IMR-90 (cell line): ENCODE data around the gene POU3F2. TPM values are rescaled to one million over a fixed set of nuclear protein-coding genes. Genes with fewer than 3 reads are reported as not detected.

Source experiments
- ATAC-seq: fragments of 200-7000 bp; cut with Tn5 transposase; 2 replicates; pipeline ENCODE4 v1.9.1; 2020; ENCODE audit warnings: low read depth, mild to moderate bottlenecking, moderate library complexity
- BruUV-seq: library from RNA; stranded (reverse); fragments of 400-500 nt; replicated peaks from 2 replicates; lab custom pipeline; 2021; lab: Mats Ljungman, UMichigan
- CTCF ChIA-PET: fragments of 300-600 bp; formaldehyde crosslinking; extraction: SDS; loops from one replicate; lab custom pipeline; 2021; ENCODE audit warnings: antibody characterized with exemption; lab: Yijun Ruan, JAX
- POLR2A ChIA-PET: fragments of 300-600 bp; sonication (Branson Sonifier 250); formaldehyde crosslinking; loops from one replicate; lab custom pipeline; 2022; ENCODE audit warnings: antibody characterized with exemption; ENCODE audit not compliant: unreplicated experiment; lab: Charles Lee
- DNase-seq: peaks from one replicate; pipeline ENCODE4 v3.0.0; 2013
- H2AFZ ChIP-seq: replicated peaks from 2 replicates; pipeline ENCODE3; 2013; ENCODE audit warnings: low read length, mild to moderate bottlenecking; ENCODE audit not compliant: poor library complexity
- H2AK5ac ChIP-seq: 2 replicates; pipeline ENCODE4 v1.6.1; 2013; ENCODE audit warnings: low read depth, low read length, inconsistent platforms
- H2AK9ac ChIP-seq: replicated peaks from 2 replicates; pipeline ENCODE3; 2013; ENCODE audit warnings: mild to moderate bottlenecking, low read depth, low read length, moderate library complexity; ENCODE audit not compliant: poor library complexity
- H2BK120ac ChIP-seq: 2 replicates; pipeline ENCODE4 v1.6.1; 2013; ENCODE audit warnings: low read depth, low read length, inconsistent platforms
- H2BK15ac ChIP-seq: 3 replicates; pipeline ENCODE4 v1.6.1; 2013; ENCODE audit warnings: low read depth, low read length, inconsistent platforms
- H2BK20ac ChIP-seq: 2 replicates; pipeline ENCODE4 v1.6.1; 2013; ENCODE audit warnings: low read depth, mild to moderate bottlenecking, inconsistent platforms, low read length, moderate library complexity
- H2BK5ac ChIP-seq: 2 replicates; pipeline ENCODE4 v1.6.1; 2013; ENCODE audit warnings: mild to moderate bottlenecking, low read depth, low read length, inconsistent platforms; ENCODE audit not compliant: poor library complexity, severe bottlenecking
- H3K14ac ChIP-seq: replicated peaks from 2 replicates; pipeline ENCODE4 v1.6.1; 2013; ENCODE audit warnings: low read depth, low read length, inconsistent platforms
- H3K18ac ChIP-seq: 2 replicates; pipeline ENCODE4 v1.6.1; 2013; ENCODE audit warnings: low read depth, low read length, control low read depth
- H3K23ac ChIP-seq: 2 replicates; pipeline ENCODE4 v1.6.1; 2013; ENCODE audit warnings: low read depth, low read length, inconsistent platforms
- H3K27ac ChIP-seq: 2 replicates; pipeline ENCODE4 v1.5.1; 2013; ENCODE audit warnings: mild to moderate bottlenecking, control low read depth, low read length; ENCODE audit not compliant: insufficient read depth
- H3K27me3 ChIP-seq: 2 replicates; pipeline ENCODE4 v1.6.1; 2013; ENCODE audit warnings: low read length; ENCODE audit not compliant: control insufficient read depth, insufficient read depth
- H3K36me3 ChIP-seq: 2 replicates; pipeline ENCODE4 v1.6.1; 2013; ENCODE audit warnings: low read length, mixed read lengths; ENCODE audit not compliant: control insufficient read depth, insufficient read depth
- H3K4ac ChIP-seq: 2 replicates; pipeline ENCODE4 v1.6.1; 2013; ENCODE audit warnings: low read depth, low read length, inconsistent platforms
- H3K4me1 ChIP-seq: 2 replicates; pipeline ENCODE4 v1.6.1; 2013; ENCODE audit warnings: low read length, mixed read lengths; ENCODE audit not compliant: control insufficient read depth, insufficient read depth
- H3K4me2 ChIP-seq: 2 replicates; pipeline ENCODE4 v1.6.1; 2013; ENCODE audit warnings: low read depth, mild to moderate bottlenecking, control low read depth, low read length, moderate library complexity
- H3K4me3 ChIP-seq: 2 replicates; pipeline ENCODE4 v1.5.1; 2013; ENCODE audit warnings: low read depth, mild to moderate bottlenecking, control low read depth, low read length, moderate library complexity; ENCODE audit not compliant: insufficient read depth
- H3K56ac ChIP-seq: 2 replicates; pipeline ENCODE4 v1.6.1; 2013; ENCODE audit warnings: low read length, inconsistent platforms; ENCODE audit not compliant: insufficient read depth; ENCODE audit errors: extremely low read depth
- H3K79me1 ChIP-seq, 2 experiments: 2 replicates each; pipeline ENCODE4 v1.6.1; 2013; ENCODE audit warnings: low read length in 2 of 2, inconsistent platforms in 1 of 2, low read depth in 1 of 2
- H3K9ac ChIP-seq: 2 replicates; pipeline ENCODE4 v1.6.1; 2013; ENCODE audit warnings: low read depth, low read length, control low read depth
- H3K9me1 ChIP-seq: 2 replicates; pipeline ENCODE4 v1.6.1; 2013; ENCODE audit warnings: low read length, inconsistent platforms; ENCODE audit not compliant: insufficient read depth
- H3K9me3 ChIP-seq: 2 replicates; pipeline ENCODE4 v1.6.1; 2013; ENCODE audit warnings: low read length; ENCODE audit not compliant: control insufficient read depth, insufficient read depth
- H4K20me1 ChIP-seq: 2 replicates; pipeline ENCODE4 v1.6.1; 2013; ENCODE audit warnings: low read length, inconsistent platforms; ENCODE audit not compliant: insufficient read depth
- H4K5ac ChIP-seq: 2 replicates; pipeline ENCODE4 v1.6.1; 2013; ENCODE audit warnings: mild to moderate bottlenecking, low read depth, low read length, control low read depth
- H4K8ac ChIP-seq, 2 experiments: 2 replicates each; pipeline ENCODE4 v1.6.1; 2013; ENCODE audit warnings: low read depth in 2 of 2, low read length in 2 of 2, control low read depth in 1 of 2, inconsistent platforms in 1 of 2
- H4K91ac ChIP-seq: 2 replicates; pipeline ENCODE4 v1.6.1; 2013; ENCODE audit warnings: low read depth, low read length, inconsistent platforms; ENCODE audit not compliant: insufficient read depth
- CEBPB ChIP-seq: IDR thresholded peaks from 2 replicates; pipeline ENCODE4 v1.6.1; 2012; ENCODE audit warnings: low read depth, low read length, improper control_type of control experiment
- MAFK ChIP-seq: IDR thresholded peaks from 2 replicates; pipeline ENCODE4 v1.6.1; 2012; ENCODE audit warnings: low read depth, low read length, improper control_type of control experiment
- RAD21 ChIP-seq: IDR thresholded peaks from 2 replicates; pipeline ENCODE4 v1.6.1; 2012; ENCODE audit warnings: low read length, improper control_type of control experiment
- WGBS, 2 experiments: methylation state at CpG; one replicate each; pipeline versions ENCODE4 v1.1.5 to v1.1.7; 2013; ENCODE audit warnings: missing lambda C conversion rate in 2 of 2; ENCODE audit not compliant: insufficient read length in 1 of 2; ENCODE audit errors: extremely low coverage in 2 of 2; 5-methylcytosine and 5-hydroxymethylcytosine counted together
- dilution Hi-C: fragments of 300-500 bp; cut with HindIII; formaldehyde crosslinking; loops from one replicate; pipeline ENCODE4 v1.14.3; 2018; ENCODE audit warnings: low sequenced_read_pairs; ENCODE audit not compliant: unreplicated experiment
- in situ Hi-C: fragments of 300-500 bp; cut with MboI; formaldehyde crosslinking; loops from 3 replicates; pipeline ENCODE4 v1.14.3; 2019; ENCODE audit warnings: low sequenced_read_pairs, inconsistent platforms, mixed read lengths
- intact Hi-C: fragments of 100-400 bp; cut with micrococcal nuclease; formaldehyde crosslinking; loops from 2 replicates; pipeline ENCODE4 v1.10.0; 2022
- polyA plus RNA-seq, 3 experiments: library from polyadenylated mRNA; depleted of rRNA; stranded (reverse); fragments of >200 nt; gene quantifications; 2 replicates each; pipeline ENCODE4 v1.2.3, GENCODE V29; 2012; ENCODE audit warnings: low replicate concordance in 1 of 3
- total RNA-seq: library from RNA; depleted of rRNA; stranded (reverse); fragments of >200 nt; gene quantifications from 2 replicates; pipeline ENCODE4 v1.2.3, GENCODE V29; 2012

The POU3F2 gene
- total and polyA plus RNA-seq, 2 of the 4 experiments (the other 2 are of a cell fraction) = not detected

DNA sequence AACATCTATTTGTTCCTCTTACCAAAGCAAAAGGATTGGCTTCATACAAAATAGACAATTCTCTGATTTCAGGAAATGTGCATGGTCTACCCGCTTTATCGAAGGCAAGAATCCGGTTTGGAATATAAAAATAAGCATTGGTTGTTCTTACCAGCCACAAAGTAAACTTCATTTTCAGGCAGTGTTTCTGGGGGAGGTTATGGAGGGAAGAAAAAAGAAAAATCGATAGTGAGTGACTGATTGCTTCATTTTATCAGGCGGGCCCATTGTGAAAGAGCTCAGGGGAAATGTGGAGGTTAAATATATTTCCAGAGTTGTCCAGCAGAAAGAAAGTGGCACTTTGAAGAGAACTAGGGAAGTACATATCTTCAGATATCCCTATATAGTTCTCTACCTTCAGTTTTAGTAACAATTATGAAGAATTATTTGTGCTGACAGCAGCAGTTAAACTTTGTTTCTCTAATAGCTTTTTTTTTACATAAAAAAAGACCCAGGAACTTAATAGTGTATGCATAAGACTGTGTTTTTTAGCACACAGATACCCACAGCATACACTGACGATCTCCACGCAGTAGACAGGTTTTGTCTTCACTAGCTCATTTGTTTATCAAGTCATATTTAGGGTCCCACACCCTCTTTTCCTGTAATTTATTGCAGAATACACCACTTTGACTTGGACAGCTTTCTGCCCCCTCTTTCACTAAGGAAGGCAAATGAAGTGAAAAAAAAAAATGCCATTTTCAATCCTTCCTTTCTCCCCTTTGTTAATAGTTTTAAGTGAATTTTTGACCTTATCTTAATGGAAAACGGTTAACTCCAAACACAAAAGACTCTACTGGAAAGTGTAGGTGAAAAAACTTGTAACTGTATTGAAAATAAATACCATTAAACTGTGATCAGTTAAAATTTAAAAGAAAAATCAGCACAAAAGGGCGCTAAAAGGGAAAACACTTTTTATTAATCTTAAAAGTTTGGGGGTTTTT is 2.9 kb downstream of the POU3F2 start:
- Histone ChIP-seq H2BK15ac (no peak overlapping the region), H2AFZ (no peak overlapping the region), H2BK20ac (no peak overlapping the region), H3K9me1 (no peaks in the 10 kb centered on the region), H2BK5ac (no peak overlapping the region), H4K5ac (no peak overlapping the region), H3K9me3 (peaks cover 3% of the 10 kb centered on the region; the same call in 1 of the 2 replicates), H4K91ac (no peak overlapping the region), H2AK9ac (no peak overlapping the region), H3K14ac (no peak overlapping the region), H3K27ac (no peak overlapping the region), H4K20me1 (no peaks in the 10 kb centered on the region; the same call in none of the 2 replicates), H3K4me2 (no peak overlapping the region), H3K9ac (no peak overlapping the region), H3K23ac (no peak overlapping the region), H3K4me1 (peaks cover 6% of the 10 kb centered on the region; the same call in 1 of the 2 replicates), H3K79me1 (no peaks in the 10 kb centered on the region), H3K4me3 (no peak overlapping the region), H2AK5ac (no peak overlapping the region), H3K56ac (no peak overlapping the region), H3K4ac (no peak overlapping the region), H3K36me3 (no peaks in the 10 kb centered on the region), H3K18ac (no peak overlapping the region), H4K8ac (no peak overlapping the region), H3K27me3 (peaks cover 77% of the 10 kb centered on the region), H2BK120ac (no peak overlapping the region)
- ChIA-PET CTCF (no interaction called here), POLR2A (no interaction called here)
- ATAC-seq (no peak), DNase-seq (no peak)
- 7% methylated on average over 2 of the region's 9 CpGs; no CpG with 5 or more reads in 1 of the 2 experiments for WGBS, 2 experiments
- BruUV-seq = no TSS peak
- dilution Hi-C loops (no loop called here), in situ Hi-C loops (no loop called here), intact Hi-C loops (no loop called here)
- peak; percentile 70 for TF ChIP-seq MAFK
- no peak for TF ChIP-seq CEBPB
- TF ChIP-seq RAD21 = no peak
